ENCODE results near the gene SOX6. TPM values are rescaled to one million over a fixed set of nuclear protein-coding genes. Genes with fewer than 3 reads are reported as not detected.

The SOX6 gene
- total RNA-seq, 2 experiments from 2014 or later: 0.21 TPM; not detected in 1

GRCh38 chr11:16261836-16262644 lies 94.3 kb downstream of the SOX6 start:
- CTCF ChIA-PET: no interaction called here
- peaks cover 5% of the 10 kb centered on the region for H3K9me3 Mint-ChIP-seq (ENCODE audit: low read depth)
- no peaks in the 10 kb centered on the region for H3K36me3 Mint-ChIP-seq
- no peak overlapping the region for H3K4me3 Mint-ChIP-seq
- no peak for ATAC-seq
- no peak for DNase-seq
- H3K27me3 Mint-ChIP-seq: no peaks in the 10 kb centered on the region
- H3K4me1 Mint-ChIP-seq: no peaks in the 10 kb centered on the region
- no peak overlapping the region for H3K27ac Mint-ChIP-seq

GRCh38 chr11:16252373-16252772 lies 104.0 kb downstream of the SOX6 start:
- no peak overlapping the region for H3K27ac Mint-ChIP-seq
- ATAC-seq (no peak), DNase-seq (no peak)
- H3K4me1 Mint-ChIP-seq: no peaks in the 10 kb centered on the region
- H3K4me3 Mint-ChIP-seq: no peak overlapping the region
- CTCF ChIA-PET: no interaction called here
- no peaks in the 10 kb centered on the region for H3K27me3 Mint-ChIP-seq
- no peaks in the 10 kb centered on the region for H3K36me3 Mint-ChIP-seq
- H3K9me3 Mint-ChIP-seq (ENCODE audit: low read depth): peaks cover 6% of the 10 kb centered on the region

DNA sequence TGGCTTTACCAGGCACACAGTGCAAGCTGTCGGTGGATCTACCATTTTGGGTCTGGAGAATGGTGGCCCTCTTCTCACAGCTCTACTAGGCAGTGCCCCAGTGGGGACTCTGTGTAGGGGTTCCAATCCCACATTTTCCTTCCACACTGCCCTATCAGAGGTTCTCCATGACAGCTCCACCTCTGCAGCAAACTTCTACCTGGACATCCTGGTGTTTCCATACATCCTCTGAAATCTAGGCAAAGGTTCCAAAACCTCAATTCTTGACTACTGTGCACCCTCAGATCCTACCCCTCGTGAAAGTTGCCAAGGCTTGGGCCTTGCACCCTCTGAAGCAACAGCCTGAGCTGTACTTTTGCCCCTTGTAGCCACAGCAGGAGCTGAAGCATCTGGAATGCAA lies 108.1 kb downstream of the SOX6 start:
- CTCF ChIA-PET: no interaction called here
- H3K9me3 Mint-ChIP-seq (ENCODE audit: low read depth): peaks cover 8% of the 10 kb centered on the region
- no peak overlapping the region for H3K27ac Mint-ChIP-seq
- H3K4me3 Mint-ChIP-seq: no peak overlapping the region
- H3K4me1 Mint-ChIP-seq: no peaks in the 10 kb centered on the region
- no peaks in the 10 kb centered on the region for H3K36me3 Mint-ChIP-seq
- ATAC-seq (no peak), DNase-seq (no peak)
- H3K27me3 Mint-ChIP-seq: no peaks in the 10 kb centered on the region

- CTCF ChIA-PET: no interaction called here
- Mint-ChIP-seq H3K27me3 (no peaks in the 10 kb centered on the region), H3K36me3 (no peaks in the 10 kb centered on the region), H3K4me3 (no peak overlapping the region), H3K4me1 (no peaks in the 10 kb centered on the region), H3K9me3 (ENCODE audit: low read depth) (peaks cover 5% of the 10 kb centered on the region), H3K27ac (no peak overlapping the region)
- DNase-seq (no peak), ATAC-seq (no peak)
Observed at GRCh38 chr11:16242806-16243205, 113.5 kb downstream of the SOX6 start.

GRCh38 chr11:16240687-16241086 lies 115.7 kb downstream of the SOX6 start:
- CTCF ChIA-PET: no interaction called here
- Mint-ChIP-seq H3K27ac (no peak overlapping the region), H3K27me3 (no peaks in the 10 kb centered on the region), H3K9me3 (ENCODE audit: low read depth) (peaks cover 5% of the 10 kb centered on the region), H3K36me3 (no peaks in the 10 kb centered on the region), H3K4me3 (no peak overlapping the region), H3K4me1 (no peaks in the 10 kb centered on the region)
- no peak for DNase-seq
- no peak for ATAC-seq

GRCh38 chr11:16239141-16240105 lies 116.9 kb downstream of the SOX6 start:
- no peaks in the 10 kb centered on the region for H3K4me1 Mint-ChIP-seq
- no peaks in the 10 kb centered on the region for H3K27me3 Mint-ChIP-seq
- H3K4me3 Mint-ChIP-seq: no peak overlapping the region
- H3K27ac Mint-ChIP-seq: no peak overlapping the region
- H3K36me3 Mint-ChIP-seq: no peaks in the 10 kb centered on the region
- no peak for DNase-seq
- no peak for ATAC-seq
- CTCF ChIA-PET: no interaction called here
- peaks cover 5% of the 10 kb centered on the region for H3K9me3 Mint-ChIP-seq (ENCODE audit: low read depth)

- Mint-ChIP-seq H3K4me3 (no peak overlapping the region), H3K27me3 (no peaks in the 10 kb centered on the region), H3K4me1 (no peaks in the 10 kb centered on the region), H3K36me3 (no peaks in the 10 kb centered on the region), H3K9me3 (ENCODE audit: low read depth) (peaks cover 8% of the 10 kb centered on the region), H3K27ac (no peak overlapping the region)
- ATAC-seq: no peak
- CTCF ChIA-PET: no interaction called here
- DNase-seq: no peak
Observed at GRCh38 chr11:16226245-16226644, 130.1 kb downstream of the SOX6 start.

DNA sequence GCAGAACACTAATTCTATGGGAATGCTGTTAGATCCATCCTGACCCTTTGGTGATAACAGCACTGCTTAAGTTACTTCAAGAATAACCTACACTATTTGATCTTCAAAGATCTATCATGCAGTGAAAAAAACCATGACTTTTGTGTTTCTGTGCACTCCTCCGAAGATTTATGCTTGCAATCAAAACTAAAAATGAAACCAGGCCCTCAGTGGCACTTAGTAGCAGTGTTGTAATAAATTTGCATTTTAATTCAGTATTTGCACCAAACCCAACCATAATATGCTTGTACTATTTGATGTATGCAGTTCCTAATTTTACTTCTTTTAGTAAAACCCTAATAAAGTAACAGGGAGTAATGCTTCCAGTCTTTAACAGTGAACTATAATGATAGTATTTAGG lies 130.7 kb downstream of the SOX6 start:
- Mint-ChIP-seq H3K27me3 (no peaks in the 10 kb centered on the region), H3K27ac (no peak overlapping the region), H3K36me3 (no peaks in the 10 kb centered on the region), H3K4me3 (no peak overlapping the region), H3K4me1 (no peaks in the 10 kb centered on the region), H3K9me3 (ENCODE audit: low read depth) (peaks cover 9% of the 10 kb centered on the region)
- CTCF ChIA-PET: no interaction called here
- no peak for ATAC-seq
- no peak for DNase-seq

- no peaks in the 10 kb centered on the region for H3K27me3 Mint-ChIP-seq
- CTCF ChIA-PET: no interaction called here
- no peaks in the 10 kb centered on the region for H3K36me3 Mint-ChIP-seq
- no peak overlapping the region for H3K4me3 Mint-ChIP-seq
- DNase-seq (no peak), ATAC-seq (no peak)
- H3K27ac Mint-ChIP-seq: no peak overlapping the region
- no peaks in the 10 kb centered on the region for H3K4me1 Mint-ChIP-seq
- H3K9me3 Mint-ChIP-seq (ENCODE audit: low read depth): peaks cover 10% of the 10 kb centered on the region
Observed at GRCh38 chr11:16223558-16223957, 132.8 kb downstream of the SOX6 start.

DNA sequence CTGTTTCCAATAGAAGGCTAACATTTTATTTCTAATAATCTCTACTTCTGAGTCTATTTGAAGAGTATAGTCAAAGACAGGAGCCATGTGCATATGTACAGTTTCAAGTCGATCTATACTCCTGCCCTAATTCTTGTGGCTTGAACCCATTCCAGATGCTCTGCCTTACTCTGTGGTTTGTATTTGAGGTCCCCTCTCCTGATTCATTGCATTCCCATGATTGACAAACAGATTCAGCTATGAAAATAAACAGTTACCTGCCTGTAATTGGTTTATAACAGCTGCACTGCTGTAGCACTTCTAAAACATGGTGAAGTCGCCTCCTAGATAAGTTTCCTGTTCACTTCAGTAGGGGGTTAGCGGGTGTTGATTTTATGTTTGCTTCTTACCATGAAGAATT lies 138.7 kb downstream of the SOX6 start:
- DNase-seq: no peak
- CTCF ChIA-PET: no interaction called here

GRCh38 chr11:16216831-16217230 lies 139.5 kb downstream of the SOX6 start:
- Mint-ChIP-seq H3K4me3 (no peak overlapping the region), H3K27me3 (no peaks in the 10 kb centered on the region), H3K36me3 (no peaks in the 10 kb centered on the region), H3K9me3 (ENCODE audit: low read depth) (peaks cover 9% of the 10 kb centered on the region), H3K27ac (no peak overlapping the region), H3K4me1 (no peaks in the 10 kb centered on the region)
- no peak for ATAC-seq
- no peak for DNase-seq
- CTCF ChIA-PET: no interaction called here

More for the DNA sequence above, 138.7 kb downstream of the SOX6 start:
- no peak for ATAC-seq
- no peaks in the 10 kb centered on the region for H3K4me1 Mint-ChIP-seq
- H3K27ac Mint-ChIP-seq: no peak overlapping the region
- H3K9me3 Mint-ChIP-seq (ENCODE audit: low read depth): peaks cover 10% of the 10 kb centered on the region
- H3K4me3 Mint-ChIP-seq: no peak overlapping the region
- no peaks in the 10 kb centered on the region for H3K27me3 Mint-ChIP-seq
- no peaks in the 10 kb centered on the region for H3K36me3 Mint-ChIP-seq

DNA sequence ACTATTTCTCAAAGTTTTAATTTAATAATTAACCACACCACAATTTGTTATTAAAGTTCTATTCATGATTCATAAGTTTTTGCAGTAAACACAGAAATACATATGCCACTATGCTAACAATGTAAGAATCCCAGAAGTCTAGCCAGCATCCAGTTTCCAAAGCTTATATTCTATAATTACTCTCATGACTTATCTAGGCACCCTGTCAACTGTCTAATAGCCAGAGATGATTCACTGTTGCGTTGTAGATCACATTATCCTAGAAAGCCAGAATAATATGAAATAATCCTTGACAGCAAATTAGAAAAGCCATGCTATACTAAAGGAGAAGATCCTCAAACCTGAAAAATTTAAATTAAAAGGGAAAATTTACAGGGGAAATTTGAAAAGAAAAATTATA lies 141.0 kb downstream of the SOX6 start:
- DNase-seq (no peak), ATAC-seq (no peak)
- Mint-ChIP-seq H3K36me3 (no peaks in the 10 kb centered on the region), H3K27ac (no peak overlapping the region), H3K4me3 (no peak overlapping the region), H3K9me3 (ENCODE audit: low read depth) (peaks cover 7% of the 10 kb centered on the region), H3K4me1 (no peaks in the 10 kb centered on the region), H3K27me3 (no peaks in the 10 kb centered on the region)
- CTCF ChIA-PET: no interaction called here

DNA sequence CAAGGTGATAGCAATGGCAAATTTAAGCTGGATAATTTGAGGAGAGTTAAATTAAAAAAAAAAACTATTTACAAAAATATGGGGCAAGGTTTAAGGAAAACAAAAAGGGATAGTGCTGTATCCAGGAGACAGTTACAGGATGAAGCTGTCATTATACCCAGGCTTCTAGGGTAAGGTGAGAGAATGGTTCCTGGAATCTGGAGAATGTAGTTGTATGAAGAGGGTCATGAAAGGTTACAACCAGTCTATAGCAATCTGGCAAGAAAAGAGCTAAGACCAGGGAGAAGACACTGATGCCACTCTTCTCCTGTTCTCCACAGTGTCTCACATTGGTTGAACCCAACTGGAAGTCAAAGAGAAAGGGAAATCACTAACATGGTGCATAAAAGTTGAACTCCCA lies 144.9 kb downstream of the SOX6 start:
- H3K9me3 Mint-ChIP-seq (ENCODE audit: low read depth): peaks cover 10% of the 10 kb centered on the region
- CTCF ChIA-PET: interaction anchor here (0.6 kb wide), 1 partner anchor 119 kb away, joined by 3 read pairs; no protein-coding TSS in a partner anchor
- H3K36me3 Mint-ChIP-seq: no peaks in the 10 kb centered on the region
- ATAC-seq (no peak), DNase-seq (no peak)
- no peak overlapping the region for H3K27ac Mint-ChIP-seq
- H3K4me1 Mint-ChIP-seq: no peaks in the 10 kb centered on the region
- no peak overlapping the region for H3K4me3 Mint-ChIP-seq
- H3K27me3 Mint-ChIP-seq: no peaks in the 10 kb centered on the region

GRCh38 chr11:16204261-16204660 lies 152.1 kb downstream of the SOX6 start:
- ATAC-seq: no peak
- CTCF ChIA-PET: no interaction called here

More at GRCh38 chr11:16204261-16204660, 152.1 kb downstream of the SOX6 start:
- H3K36me3 Mint-ChIP-seq: no peaks in the 10 kb centered on the region
- H3K27ac Mint-ChIP-seq: no peak overlapping the region
- H3K27me3 Mint-ChIP-seq: no peaks in the 10 kb centered on the region
- H3K4me3 Mint-ChIP-seq: no peak overlapping the region
- DNase-seq: no peak
- H3K9me3 Mint-ChIP-seq (ENCODE audit: low read depth): peaks cover 7% of the 10 kb centered on the region
- H3K4me1 Mint-ChIP-seq: no peaks in the 10 kb centered on the region

Measured in activated CD8-positive, alpha-beta memory T cell treated with anti-CD3 and anti-CD28 coated beads, Interleukin-2, amount 10 ng/mL, durations not matched to agents 7 days and 5 days (primary cell).